ENCODE data around the gene TBX5. TPM values are rescaled to one million over a fixed set of nuclear protein-coding genes. Genes with fewer than 3 reads are reported as not detected.

The TBX5 gene
- total and polyA plus RNA-seq, 9 of the 15 experiments (the other 6 are each of a cell fraction or from before 2014, with no cell fraction given) = not detected

DNA sequence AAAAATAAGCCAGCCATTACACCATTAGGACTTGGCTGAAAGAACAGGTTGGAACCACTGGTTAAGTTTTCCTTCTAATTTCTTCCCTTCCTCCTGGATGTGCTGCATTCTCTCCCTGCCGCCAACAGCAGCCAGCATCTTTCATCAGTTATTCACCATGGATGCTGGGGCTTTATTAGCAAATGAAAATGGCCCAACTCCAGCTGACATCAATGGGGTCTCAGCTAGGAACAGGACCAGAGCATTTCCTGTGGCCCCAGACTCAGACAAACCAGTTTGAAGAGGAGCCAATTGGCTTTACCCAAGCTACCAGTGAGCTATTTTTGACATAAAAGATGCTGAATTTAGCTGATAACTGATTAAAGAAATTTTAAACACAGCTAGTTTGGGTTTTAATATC, 26.0 kb upstream of the TBX5 start (continued):
- TF ChIP-seq MECOM (CRISPR knock-in tag; IDR thresholded peaks at IDR 0.05) (no peak), FOXA1 (IDR thresholded peaks at IDR 0.05; ENCODE audit: borderline replicate concordance) (no peak), ZNF780A (CRISPR knock-in tag; IDR thresholded peaks at IDR 0.05) (no peak), RCOR1 (IDR thresholded peaks at IDR 0.05; ENCODE audit: borderline replicate concordance in 1 of 2, low read depth in 2 of 2, low read length in 2 of 2) (no peak), ADNP (tag; IDR thresholded peaks at IDR 0.05) (no peak), NCOA4 (IDR thresholded peaks at IDR 0.05; ENCODE audit: partially characterized antibody) (no peak)
- TF ChIP-seq, protein P1, sequence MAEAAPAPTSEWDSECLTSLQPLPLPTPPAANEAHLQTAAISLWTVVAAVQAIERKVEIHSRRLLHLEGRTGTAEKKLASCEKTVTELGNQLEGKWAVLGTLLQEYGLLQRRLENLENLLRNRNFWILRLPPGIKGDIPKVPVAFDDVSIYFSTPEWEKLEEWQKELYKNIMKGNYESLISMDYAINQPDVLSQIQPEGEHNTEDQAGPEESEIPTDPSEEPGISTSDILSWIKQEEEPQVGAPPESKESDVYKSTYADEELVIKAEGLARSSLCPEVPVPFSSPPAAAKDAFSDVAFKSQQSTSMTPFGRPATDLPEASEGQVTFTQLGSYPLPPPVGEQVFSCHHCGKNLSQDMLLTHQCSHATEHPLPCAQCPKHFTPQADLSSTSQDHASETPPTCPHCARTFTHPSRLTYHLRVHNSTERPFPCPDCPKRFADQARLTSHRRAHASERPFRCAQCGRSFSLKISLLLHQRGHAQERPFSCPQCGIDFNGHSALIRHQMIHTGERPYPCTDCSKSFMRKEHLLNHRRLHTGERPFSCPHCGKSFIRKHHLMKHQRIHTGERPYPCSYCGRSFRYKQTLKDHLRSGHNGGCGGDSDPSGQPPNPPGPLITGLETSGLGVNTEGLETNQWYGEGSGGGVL (CRISPR knock-in tag; IDR thresholded peaks at IDR 0.05) = no peak
- TF ChIP-seq, protein P2, sequence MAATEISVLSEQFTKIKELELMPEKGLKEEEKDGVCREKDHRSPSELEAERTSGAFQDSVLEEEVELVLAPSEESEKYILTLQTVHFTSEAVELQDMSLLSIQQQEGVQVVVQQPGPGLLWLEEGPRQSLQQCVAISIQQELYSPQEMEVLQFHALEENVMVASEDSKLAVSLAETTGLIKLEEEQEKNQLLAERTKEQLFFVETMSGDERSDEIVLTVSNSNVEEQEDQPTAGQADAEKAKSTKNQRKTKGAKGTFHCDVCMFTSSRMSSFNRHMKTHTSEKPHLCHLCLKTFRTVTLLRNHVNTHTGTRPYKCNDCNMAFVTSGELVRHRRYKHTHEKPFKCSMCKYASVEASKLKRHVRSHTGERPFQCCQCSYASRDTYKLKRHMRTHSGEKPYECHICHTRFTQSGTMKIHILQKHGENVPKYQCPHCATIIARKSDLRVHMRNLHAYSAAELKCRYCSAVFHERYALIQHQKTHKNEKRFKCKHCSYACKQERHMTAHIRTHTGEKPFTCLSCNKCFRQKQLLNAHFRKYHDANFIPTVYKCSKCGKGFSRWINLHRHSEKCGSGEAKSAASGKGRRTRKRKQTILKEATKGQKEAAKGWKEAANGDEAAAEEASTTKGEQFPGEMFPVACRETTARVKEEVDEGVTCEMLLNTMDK (IDR thresholded peaks at IDR 0.05; ENCODE audit: borderline replicate concordance, insufficient read depth, low read depth, low read length, poor library complexity, severe bottlenecking) = no peak
